Mucosa of gallbladder (tissue), 1 donor: Measurements from ENCODE around the gene LHFPL6. TPM values are rescaled to one million over a fixed set of nuclear protein-coding genes. Genes with fewer than 3 reads are reported as not detected.

ENCODE experiments used
- DNase-seq: peaks from one replicate; pipeline ENCODE4 v3.0.0-alpha.2; 2020; ENCODE audit warnings: low spot score
- total RNA-seq: library from RNA; stranded (reverse); gene quantifications from one replicate; pipeline ENCODE4 v1.2.1, GENCODE V29; 2021
- donor health status: DM: no; HTN: no; CAD: no.

The LHFPL6 gene
- total RNA-seq, 1 donor from 2014 or later: 30.2 TPM

GRCh38 chr13:39515224-39515714, 87.7 kb downstream of the LHFPL6 start:
- no peak for DNase-seq

- DNase-seq: no peak
These were observed 90.3 kb downstream of the LHFPL6 start for GRCh38 chr13:39512687-39513086.

GRCh38 chr13:39510316-39510695, 92.7 kb downstream of the LHFPL6 start:
- DNase-seq: no peak

- DNase-seq: no peak
These were observed 93.2 kb downstream of the LHFPL6 start for GRCh38 chr13:39509616-39510315.

- no peak for DNase-seq
These were observed 96.2 kb downstream of the LHFPL6 start for GRCh38 chr13:39506559-39507390.

- no peak for DNase-seq
These were observed 97.8 kb downstream of the LHFPL6 start for GRCh38 chr13:39505151-39505550.

GRCh38 chr13:39503048-39503447, 99.9 kb downstream of the LHFPL6 start:
- DNase-seq: no peak

- DNase-seq: no peak
These were observed 101.2 kb downstream of the LHFPL6 start for GRCh38 chr13:39501702-39502324.

GRCh38 chr13:39499604-39500003, 103.4 kb downstream of the LHFPL6 start:
- DNase-seq: no peak

- DNase-seq: no peak
These were observed 104.4 kb downstream of the LHFPL6 start for GRCh38 chr13:39498471-39499114.

GRCh38 chr13:39496506-39496905, 106.5 kb downstream of the LHFPL6 start:
- DNase-seq: no peak

- DNase-seq: no peak
These were observed 108.4 kb downstream of the LHFPL6 start for GRCh38 chr13:39494633-39495032.

GRCh38 chr13:39494006-39494405, 109.0 kb downstream of the LHFPL6 start:
- no peak for DNase-seq

- no peak for DNase-seq
These were observed 112.9 kb downstream of the LHFPL6 start for GRCh38 chr13:39490136-39490535.

- DNase-seq: no peak
These were observed 116.2 kb downstream of the LHFPL6 start for GRCh38 chr13:39486758-39487157.

- DNase-seq: no peak
These were observed 117.7 kb downstream of the LHFPL6 start for GRCh38 chr13:39485314-39485700.

GRCh38 chr13:39484506-39485313, 118.3 kb downstream of the LHFPL6 start:
- no peak for DNase-seq

- no peak for DNase-seq
These were observed 119.7 kb downstream of the LHFPL6 start for GRCh38 chr13:39483326-39483725.

- DNase-seq: no peak
These were observed 121.5 kb downstream of the LHFPL6 start for GRCh38 chr13:39481491-39481890.

GRCh38 chr13:39474600-39474999, 128.4 kb downstream of the LHFPL6 start:
- DNase-seq: no peak

- DNase-seq: no peak
These were observed 133.3 kb downstream of the LHFPL6 start for GRCh38 chr13:39469676-39470075.
